ENCODE data around the gene SMCO4. TPM values are rescaled to one million over a fixed set of nuclear protein-coding genes. Genes with fewer than 3 reads are reported as not detected.

The SMCO4 gene
- total and polyA plus RNA-seq, 2 of the 8 experiments (the other 6 are each of a cell fraction or from before 2014, with no cell fraction given), result 33.2 to 53.9 TPM

DNA sequence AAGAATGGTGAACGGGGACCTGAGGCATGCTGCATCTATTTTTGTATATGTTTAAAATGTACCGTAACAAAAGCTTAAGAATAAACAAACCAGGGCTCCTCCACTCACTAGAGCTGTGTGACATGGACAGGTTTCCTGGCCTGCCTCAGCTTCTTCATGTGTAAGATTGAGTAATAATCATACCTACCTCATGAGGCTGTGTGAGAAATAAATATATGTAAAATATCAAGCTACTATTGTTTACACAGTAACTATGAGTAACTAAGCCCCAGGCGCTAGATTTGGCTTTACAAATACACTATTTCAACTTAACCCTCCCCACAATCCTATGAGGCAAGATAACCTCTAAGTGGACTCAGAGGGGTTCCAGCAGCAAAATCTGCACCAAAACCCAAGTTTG is 66.4 kb downstream of the SMCO4 start (continued):
- TF ChIP-seq POLR2A (IDR thresholded peaks at IDR 0.05; ENCODE audit: control extremely low read depth in 1 of 2, low read depth in 2 of 2, low read length in 2 of 2) (no peak), EZH2 (IDR thresholded peaks at IDR 0.05; ENCODE audit: low read depth, low read length, severe bottlenecking) (no peak), SIRT6 (IDR thresholded peaks at IDR 0.05; ENCODE audit: low read length) (no peak), TAF7 (optimal IDR thresholded peaks at IDR 0.05; ENCODE audit: borderline replicate concordance, low read depth, low read length) (no peak)
